GM12878 (cell line): Measurements from ENCODE around the gene HSFX4. TPM values are rescaled to one million over a fixed set of nuclear protein-coding genes. Genes with fewer than 3 reads are reported as not detected.

ENCODE experiments used
- ATAC-seq: fragments of 200-7000 bp; cut with Tn5 transposase; 3 replicates; pipeline ENCODE4 v1.9.1; 2020; ENCODE audit warnings: mild to moderate bottlenecking, moderate library complexity
- BruUV-seq: library from RNA; stranded (reverse); fragments of 400-500 nt; replicated peaks from 2 replicates; lab custom pipeline; 2021; lab: Mats Ljungman, UMichigan
- CTCF ChIA-PET: fragments of 300-600 bp; sonication (Branson Sonifier 250); formaldehyde crosslinking; extraction: SDS; loops from one replicate; lab custom pipeline; 2021; ENCODE audit warnings: inconsistent platforms; lab: Yijun Ruan, JAX
- POLR2A ChIA-PET: fragments of 350-600 bp; formaldehyde crosslinking; extraction: SDS; loops from one replicate; lab custom pipeline; 2021; ENCODE audit warnings: inconsistent platforms; lab: Charles Lee
- RAD21 ChIA-PET: fragments of 300-600 bp; sonication (Branson Sonifier 250); formaldehyde crosslinking; loops from one replicate; lab custom pipeline; 2023; ENCODE audit warnings: antibody characterized with exemption; ENCODE audit not compliant: unreplicated experiment; lab: Charles Lee
- SMC1A ChIA-PET: fragments of 300-600 bp; sonication (Branson Sonifier 250); formaldehyde crosslinking; loops from one replicate; lab custom pipeline; 2023; ENCODE audit not compliant: unreplicated experiment, uncharacterized antibody; lab: Charles Lee
- DNase-seq: peaks from one replicate; pipeline ENCODE4 v3.0.0-alpha.2; 2011; ENCODE audit warnings: low read depth, low spot score
- FAIRE-seq: peaks from 3 replicates; lab custom pipeline; 2011; peaks lifted over from hg19 to GRCh38; lab: Jason Lieb, UNC
- H2AFZ ChIP-seq: 2 replicates; pipeline ENCODE4 v1.6.0; 2011; ENCODE audit warnings: low read depth, low read length, control low read depth; ENCODE audit not compliant: control insufficient read depth
- H3K27ac ChIP-seq: 2 replicates; pipeline ENCODE4 v1.5.1; 2011; ENCODE audit warnings: control low read depth; ENCODE audit not compliant: control insufficient read depth, insufficient read depth
- H3K27me3 ChIP-seq, 2 experiments: replicated peaks in 1 of 2; 2 replicates each; pipeline versions ENCODE4 v1.6.0 to v1.6.1; 2011; ENCODE audit warnings: low read length in 1 of 2; ENCODE audit not compliant: control insufficient read depth in 2 of 2, insufficient read depth in 2 of 2
- H3K36me3 ChIP-seq, 2 experiments: 2 replicates each; pipeline ENCODE4 v1.5.1; 2011; ENCODE audit warnings: low read length in 1 of 2; ENCODE audit not compliant: control insufficient read depth in 2 of 2, insufficient read depth in 2 of 2
- H3K4me1 ChIP-seq: 2 replicates; pipeline ENCODE4 v1.6.1; 2011; ENCODE audit warnings: mild to moderate bottlenecking, low read length, moderate library complexity, mixed read lengths; ENCODE audit not compliant: control insufficient read depth, insufficient read depth
- H3K4me2 ChIP-seq: 2 replicates; pipeline ENCODE4 v1.6.0; 2011; ENCODE audit warnings: control low read depth; ENCODE audit not compliant: control insufficient read depth, insufficient read depth
- H3K4me3 ChIP-seq: fragments of 200-600 bp; sonication (generic); 2 replicates; pipeline ENCODE4 v1.5.1; 2016
- H3K79me2 ChIP-seq: 2 replicates; pipeline ENCODE4 v1.6.0; 2011; ENCODE audit warnings: low read length; ENCODE audit not compliant: control insufficient read depth, insufficient read depth
- H3K9ac ChIP-seq: 2 replicates; pipeline ENCODE4 v1.8.0; 2011; ENCODE audit warnings: low read length, control low read depth, mixed read lengths; ENCODE audit not compliant: control insufficient read depth, insufficient read depth
- H3K9me3 ChIP-seq: replicated peaks from 3 replicates; pipeline ENCODE4 v1.5.1; 2011; ENCODE audit warnings: mild to moderate bottlenecking, low read length; ENCODE audit not compliant: control insufficient read depth, insufficient read depth
- H4K20me1 ChIP-seq: 2 replicates; pipeline ENCODE4 v1.6.0; 2011; ENCODE audit not compliant: control insufficient read depth, insufficient read depth
- JUND ChIP-seq: IDR thresholded peaks from 2 replicates; pipeline ENCODE4 v1.6.1; 2012; ENCODE audit warnings: low read depth, mild to moderate bottlenecking, low read length, improper control_type of control experiment, moderate library complexity
- PAX8 ChIP-seq: fragments of 450-650 bp; IDR thresholded peaks from 2 replicates; pipeline ENCODE4 v1.6.1; 2017; ENCODE audit warnings: mild to moderate bottlenecking, moderate library complexity
- RAD51 ChIP-seq: fragments of 450-650 bp; IDR thresholded peaks from 2 replicates; pipeline ENCODE4 v1.6.1; 2016; ENCODE audit warnings: moderate library complexity, mild to moderate bottlenecking, inconsistent platforms
- ZBED1 ChIP-seq: IDR thresholded peaks from 2 replicates; pipeline ENCODE4 v1.6.1; 2016; ENCODE audit warnings: borderline replicate concordance
- in situ Hi-C: fragments of 300-500 bp; cut with MboI; formaldehyde crosslinking; loops from 9 replicates; pipeline ENCODE4 v1.14.3; 2018; ENCODE audit warnings: mixed read lengths
- intact Hi-C: fragments of 100-400 bp; cut with micrococcal nuclease; formaldehyde crosslinking; loops from one replicate; pipeline ENCODE4 v1.14.2; 2022; ENCODE audit not compliant: unreplicated experiment
- polyA plus RNA-seq, 11 experiments: library from polyadenylated mRNA; depleted of rRNA in 4 of 11; unstranded in 6 of 11; stranded (reverse) in 5 of 11; fragments of >200 nt; fragmentation: Nextera tagmentation in 4 of 11; fragmentation: Illumina TruSeq in 1 of 11; extraction: Ambion mirVana in 4 of 11; extraction: Trizol in 1 of 11; gene quantifications; 1 replicate in 1 of 11; 2 replicates in 10 of 11; pipeline versions ENCODE4 v1.2.1 to v1.2.3, GENCODE V29; 2011 to 2016; ENCODE audit warnings: inconsistent platforms in 2 of 11, missing spikeins in 2 of 11, low read depth in 1 of 11
- total RNA-seq, 4 experiments: library from RNA; depleted of rRNA in 3 of 4; stranded (reverse); fragments of >200 nt in 3 of 4; fragmentation: Illumina TruSeq in 1 of 4; extraction: Trizol in 1 of 4; gene quantifications; 2 replicates each; pipeline versions ENCODE4 v1.2.1 to v1.2.3, GENCODE V29; 2013 to 2021

HSFX4 gene
- total and polyA plus RNA-seq, 10 of the 15 experiments (the other 5 are each of a cell fraction or from before 2014, with no cell fraction given): 0.11 to 0.24 (median 0.21) TPM; not detected in 6

DNA sequence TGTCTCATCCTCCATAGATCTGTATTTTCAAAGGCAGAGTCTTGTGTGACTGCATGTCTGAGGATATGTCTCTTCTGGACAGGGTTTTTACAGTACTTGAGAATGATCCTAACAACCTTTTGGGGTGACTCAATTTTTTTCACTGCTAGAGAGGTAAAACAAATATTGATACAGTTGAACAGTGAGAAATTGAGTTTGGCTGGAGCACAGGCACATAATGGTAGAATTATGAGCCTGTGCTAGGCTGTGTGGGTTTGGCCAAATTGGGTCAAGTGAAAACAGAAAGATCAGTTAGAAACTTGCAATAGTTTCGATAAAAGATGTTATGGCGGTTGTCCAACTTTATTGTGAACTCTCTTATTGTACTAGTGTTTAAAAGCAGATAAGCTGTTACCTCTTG is 32.2 kb downstream of the HSFX4 start (continued):
- no peak for TF ChIP-seq JUND
- no peak for TF ChIP-seq RAD51
- TF ChIP-seq PAX8: no peak

GRCh38 chrX:149962010-149962409 is 32.6 kb downstream of the HSFX4 start:
- H3K4me1 ChIP-seq: no peaks in the 10 kb centered on the region
- no peaks in the 10 kb centered on the region for H3K27me3 ChIP-seq
- no peak for DNase-seq
- FAIRE-seq: no peak
- ChIA-PET SMC1A (no interaction called here), CTCF (interaction anchor here (0.5 to 1.5 kb wide), 6 partner anchors 122 to 1378 kb away, joined by 3 to 6 read pairs (median 4); no protein-coding TSS in a partner anchor), POLR2A (no interaction called here), RAD21 (no interaction called here)
- H3K36me3 ChIP-seq: no peaks in the 10 kb centered on the region; a peak in 1 of 4 replicates
- BruUV-seq: no TSS peak
- H3K9me3 ChIP-seq: no peaks in the 10 kb centered on the region
- H2AFZ ChIP-seq: no peak overlapping the region
- no peak overlapping the region for H3K4me2 ChIP-seq
- in situ Hi-C loops: loop anchor here (25.0 kb wide), 1 partner anchor 525 kb away; no protein-coding TSS in a partner anchor
- no peak overlapping the region for H3K4me3 ChIP-seq
- intact Hi-C loops: loop anchor here (2.0 to 10.0 kb wide), 4 partner anchors 90 to 625 kb away; no protein-coding TSS in a partner anchor
- H4K20me1 ChIP-seq: no peaks in the 10 kb centered on the region
- no peak overlapping the region for H3K27ac ChIP-seq
- no peak for ATAC-seq
- no peaks in the 10 kb centered on the region for H3K79me2 ChIP-seq
- H3K9ac ChIP-seq: no peak overlapping the region
- TF ChIP-seq ZBED1: no peak
- TF ChIP-seq, all 136 proteins: peak for 0
